Right atrium auricular region (tissue), 2 donors: ENCODE results near the gene CSTB. TPM values are rescaled to one million over a fixed set of nuclear protein-coding genes. Genes with fewer than 3 reads are reported as not detected.
A peak's percentile ranks its signal among the peaks of the same experiment; 100 is the strongest.

ENCODE experiments used
- DNase-seq: peaks from one replicate; pipeline ENCODE4 v3.0.0-alpha.2; 2019; ENCODE audit warnings: low spot score
- H3K27ac ChIP-seq, 2 donors: fragments of 200-600 bp; sonication (generic); 1 replicate in 1 of 2; 2 replicates in 1 of 2; pipeline ENCODE4 v1.5.1; 2016 to 2019
- H3K27me3 ChIP-seq, 2 donors: fragments of 200-600 bp; sonication (generic); one replicate each; pipeline versions ENCODE4 v1.5.1 to v1.6.0; 2017 to 2019
- H3K36me3 ChIP-seq: fragments of 200-600 bp; sonication (generic); one replicate; pipeline ENCODE4 v1.5.1; 2016
- H3K4me1 ChIP-seq, 2 donors: fragments of 200-600 bp; sonication (generic); one replicate each; pipeline versions ENCODE4 v1.5.1 to v1.6.0; 2017 to 2019
- H3K4me3 ChIP-seq, 2 donors: fragments of 200-600 bp; sonication (generic); 1 replicate in 1 of 2; 2 replicates in 1 of 2; pipeline ENCODE4 v1.5.1; 2017 to 2019; ENCODE audit warnings: mild to moderate bottlenecking in 1 of 2, moderate library complexity in 1 of 2
- H3K9me3 ChIP-seq, 2 donors: fragments of 200-600 bp; sonication (generic); one replicate each; pipeline ENCODE4 v1.5.1; 2019
- total RNA-seq, 2 donors: library from RNA; depleted of rRNA; stranded (reverse); fragments of >200 nt; gene quantifications; one replicate each; pipeline ENCODE4 v1.1.0, GENCODE V29; 2016
- TF ChIP-seq, protein P1 (sequence below), 2 donors: fragments of 200-600 bp; sonication (generic); IDR thresholded peaks; one replicate each; pipeline ENCODE4 v1.5.1; 2019; ENCODE audit warnings: antibody characterized with exemption in 2 of 2

CSTB gene
- total RNA-seq, 2 donors from 2014 or later: 8.3 to 8.4 TPM

- Histone ChIP-seq H3K27me3 (no peaks in the 10 kb centered on the region), H3K27ac (no peak overlapping the region), H3K36me3 (no peaks in the 10 kb centered on the region), H3K4me3 (no peak overlapping the region), H3K9me3 (peaks cover 0 to 6% of the 10 kb centered on the region in 2 donors), H3K4me1 (peaks cover 0 to 19% of the 10 kb centered on the region in 2 donors)
- DNase-seq: no peak
- TF ChIP-seq, protein P1, sequence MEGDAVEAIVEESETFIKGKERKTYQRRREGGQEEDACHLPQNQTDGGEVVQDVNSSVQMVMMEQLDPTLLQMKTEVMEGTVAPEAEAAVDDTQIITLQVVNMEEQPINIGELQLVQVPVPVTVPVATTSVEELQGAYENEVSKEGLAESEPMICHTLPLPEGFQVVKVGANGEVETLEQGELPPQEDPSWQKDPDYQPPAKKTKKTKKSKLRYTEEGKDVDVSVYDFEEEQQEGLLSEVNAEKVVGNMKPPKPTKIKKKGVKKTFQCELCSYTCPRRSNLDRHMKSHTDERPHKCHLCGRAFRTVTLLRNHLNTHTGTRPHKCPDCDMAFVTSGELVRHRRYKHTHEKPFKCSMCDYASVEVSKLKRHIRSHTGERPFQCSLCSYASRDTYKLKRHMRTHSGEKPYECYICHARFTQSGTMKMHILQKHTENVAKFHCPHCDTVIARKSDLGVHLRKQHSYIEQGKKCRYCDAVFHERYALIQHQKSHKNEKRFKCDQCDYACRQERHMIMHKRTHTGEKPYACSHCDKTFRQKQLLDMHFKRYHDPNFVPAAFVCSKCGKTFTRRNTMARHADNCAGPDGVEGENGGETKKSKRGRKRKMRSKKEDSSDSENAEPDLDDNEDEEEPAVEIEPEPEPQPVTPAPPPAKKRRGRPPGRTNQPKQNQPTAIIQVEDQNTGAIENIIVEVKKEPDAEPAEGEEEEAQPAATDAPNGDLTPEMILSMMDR (IDR thresholded peaks at IDR 0.05): no peak
These were observed 39.1 kb upstream of the CSTB start for GRCh38 chr21:43815107-43815613.

DNA sequence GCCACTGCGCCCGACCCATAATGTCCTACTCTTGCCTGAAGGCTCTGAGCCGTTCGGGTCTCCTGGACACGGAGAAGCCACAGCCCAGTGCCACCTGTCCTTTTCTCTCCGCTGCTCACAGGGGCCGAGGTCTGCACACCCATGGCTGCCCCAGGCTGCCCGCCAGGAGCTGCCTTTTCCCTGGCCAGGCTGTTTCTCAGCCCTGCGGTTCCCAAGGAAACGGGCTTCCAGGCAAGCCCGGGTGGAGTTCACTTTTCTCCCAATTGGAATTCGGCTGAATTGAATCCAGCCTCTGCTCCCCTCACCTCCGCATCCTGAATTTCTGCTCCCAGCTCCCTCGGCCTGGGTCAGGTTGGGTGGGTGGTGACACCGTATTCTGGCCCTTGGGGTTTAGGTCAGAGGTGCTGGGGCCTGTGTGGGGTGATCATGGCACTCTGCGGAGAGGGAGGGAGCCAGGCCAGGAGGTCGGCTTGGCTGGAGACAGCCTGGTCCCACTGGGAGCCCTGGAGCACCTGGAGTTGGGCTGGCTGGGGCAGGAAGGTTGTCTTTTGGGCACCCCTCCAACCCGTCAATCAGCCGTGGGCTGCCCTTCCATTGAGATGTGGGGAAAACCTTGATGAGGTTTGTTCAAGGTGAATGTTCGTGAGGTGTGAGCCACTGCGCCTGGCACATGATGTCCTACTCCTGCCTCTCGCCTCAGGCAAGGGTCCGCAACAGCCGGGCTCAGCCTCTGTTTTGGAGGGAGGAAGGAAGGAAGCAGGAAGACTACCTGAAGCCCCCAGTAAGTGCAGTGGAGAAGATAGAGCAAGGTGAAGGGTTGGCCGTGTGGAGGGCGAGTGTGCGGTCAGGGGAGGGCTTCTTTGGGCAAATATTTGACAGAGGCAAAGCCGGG, 38.4 kb upstream of the CSTB start:
- Histone ChIP-seq H3K4me1 (peaks cover 0 to 19% of the 10 kb centered on the region in 2 donors), H3K27ac (no peak overlapping the region), H3K36me3 (no peaks in the 10 kb centered on the region), H3K4me3 (no peak overlapping the region), H3K9me3 (peaks cover 0 to 6% of the 10 kb centered on the region in 2 donors), H3K27me3 (no peaks in the 10 kb centered on the region)
- TF ChIP-seq, protein P1 (IDR thresholded peaks at IDR 0.05): no peak
- DNase-seq: no peak

- Histone ChIP-seq H3K4me1 (peaks cover 0 to 19% of the 10 kb centered on the region in 2 donors), H3K27ac (no peak overlapping the region), H3K4me3 (no peak overlapping the region), H3K36me3 (no peaks in the 10 kb centered on the region), H3K27me3 (no peaks in the 10 kb centered on the region), H3K9me3 (peaks cover 0 to 3% of the 10 kb centered on the region in 2 donors)
- no peak for DNase-seq
- TF ChIP-seq, protein P1 (IDR thresholded peaks at IDR 0.05): no peak
These were observed 37.5 kb upstream of the CSTB start for GRCh38 chr21:43813656-43813980.

- no peak for DNase-seq
- Histone ChIP-seq H3K4me3 (no peak overlapping the region), H3K36me3 (no peaks in the 10 kb centered on the region), H3K27me3 (no peaks in the 10 kb centered on the region), H3K27ac (no peak overlapping the region), H3K9me3 (no peaks in the 10 kb centered on the region), H3K4me1 (peaks cover 0 to 19% of the 10 kb centered on the region in 2 donors)
- TF ChIP-seq, protein P1 (IDR thresholded peaks at IDR 0.05): no peak
These were observed 37.0 kb upstream of the CSTB start for GRCh38 chr21:43812957-43813655.

DNA sequence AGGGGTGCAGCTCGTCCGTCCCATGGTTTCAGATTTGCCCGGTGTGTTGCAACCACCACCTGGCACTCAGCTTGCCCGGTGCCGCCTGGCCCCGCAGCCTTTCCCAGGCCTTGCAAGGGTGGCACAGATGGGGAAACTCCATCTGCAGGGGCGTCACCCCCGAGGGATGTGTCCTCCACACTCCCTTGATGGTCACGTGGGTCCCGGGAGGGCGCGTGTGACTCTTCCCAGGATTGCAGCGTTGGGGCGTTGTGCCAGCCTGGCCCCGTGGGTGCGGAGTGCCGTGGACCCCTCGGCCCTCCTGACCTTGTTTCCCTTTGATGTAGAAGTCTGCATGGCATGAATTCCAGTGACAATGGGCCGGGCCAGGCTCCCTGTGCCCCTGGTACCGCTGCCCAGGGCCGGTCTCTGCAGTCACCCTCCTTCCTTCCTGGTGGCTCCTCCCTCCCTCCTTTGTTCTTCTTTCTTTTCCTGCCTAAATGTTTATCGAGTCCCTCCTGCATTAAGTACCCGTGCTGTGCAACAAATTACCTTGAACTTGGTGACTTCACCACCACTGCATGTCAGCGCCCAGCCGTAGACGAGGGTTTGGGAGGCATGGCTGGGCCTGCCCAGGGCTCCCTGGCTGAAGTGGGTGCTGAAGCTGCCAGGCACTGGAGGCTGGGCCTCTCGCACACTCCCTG, 36.2 kb upstream of the CSTB start:
- Histone ChIP-seq H3K4me1 (peaks cover 0 to 19% of the 10 kb centered on the region in 2 donors), H3K36me3 (no peaks in the 10 kb centered on the region), H3K4me3 (peak overlapping the region in 1 of 2 donors; percentile 9), H3K27me3 (no peaks in the 10 kb centered on the region), H3K9me3 (no peaks in the 10 kb centered on the region), H3K27ac (no peak overlapping the region)
- no peak for DNase-seq
- TF ChIP-seq, protein P1 (IDR thresholded peaks at IDR 0.05): no peak
